ENCODE results near the gene AGO4.
A peak's percentile ranks its signal among the peaks of the same experiment; 100 is the strongest.
"Not testable (repeated sequence)": the region's sequence is repeated elsewhere in the genome, so short reads cannot be mapped to it uniquely, and the experiment has no call there.

AGO4 gene

DNA sequence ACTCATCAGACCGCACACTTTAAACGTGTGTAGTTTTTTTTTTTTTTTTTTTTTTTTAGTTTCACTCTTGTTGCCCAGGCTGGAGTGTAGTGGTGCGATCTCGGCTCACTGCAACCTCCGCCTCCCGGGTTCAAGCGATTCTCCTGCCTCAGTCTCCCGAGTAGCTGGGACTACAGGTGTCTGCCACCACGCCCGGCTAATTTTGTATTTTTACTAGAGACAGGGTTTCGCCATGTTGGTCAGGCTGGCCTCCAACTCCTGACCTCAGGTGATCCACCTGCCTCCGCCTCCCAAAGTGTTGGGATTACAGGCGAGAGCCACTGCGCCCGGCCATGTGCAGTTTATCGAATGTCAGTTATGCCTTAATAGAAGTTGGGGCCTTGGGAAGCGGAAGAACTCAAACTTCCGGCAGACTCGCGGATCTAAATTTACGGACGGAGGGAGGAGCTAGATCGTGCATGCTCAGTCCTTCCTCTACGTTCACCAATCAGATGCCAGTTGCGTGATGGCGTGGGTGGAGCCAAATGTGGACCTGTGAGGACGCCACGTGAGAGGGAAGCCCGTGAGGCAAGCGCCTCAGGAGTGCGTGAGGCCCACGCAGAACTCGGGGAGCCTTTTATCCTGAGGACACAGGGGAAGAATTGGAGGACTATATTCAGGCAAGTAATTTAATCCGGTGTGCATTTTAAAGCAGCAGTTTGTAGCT lies 61.6 kb downstream of the AGO4 start:
- not testable (repeated sequence) for DNase-seq

DNA sequence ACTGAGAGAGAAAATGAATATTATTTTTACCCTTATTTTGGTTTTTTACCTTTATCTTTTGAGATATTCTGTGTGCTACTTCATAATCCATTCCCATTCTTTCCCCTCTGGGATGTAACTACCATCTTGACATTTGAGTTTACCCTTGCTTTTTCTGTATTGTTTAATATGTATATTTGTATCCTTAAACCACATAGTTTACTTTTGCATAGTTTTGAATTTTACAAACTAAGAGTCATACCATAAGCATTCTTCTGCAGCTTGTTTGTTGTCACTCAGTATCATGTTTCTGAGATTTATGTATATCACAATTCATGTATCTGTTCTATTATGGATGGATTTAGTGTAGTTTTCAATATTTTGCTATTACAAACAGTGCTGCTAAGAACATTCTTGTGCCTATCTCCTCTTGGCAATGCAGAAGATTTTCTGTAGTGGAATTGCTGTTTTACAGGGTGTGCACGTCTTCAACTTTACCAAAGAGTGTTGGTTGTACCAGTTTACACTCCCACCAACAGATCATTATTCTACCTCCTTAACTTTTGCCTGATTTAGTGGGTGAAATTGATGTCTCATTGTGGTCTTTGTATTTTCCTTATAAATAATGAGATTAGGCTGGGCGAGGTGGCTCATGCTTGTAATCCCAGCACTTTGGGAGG lies 63.0 kb downstream of the AGO4 start:
- DNase-seq: no peak

DNA sequence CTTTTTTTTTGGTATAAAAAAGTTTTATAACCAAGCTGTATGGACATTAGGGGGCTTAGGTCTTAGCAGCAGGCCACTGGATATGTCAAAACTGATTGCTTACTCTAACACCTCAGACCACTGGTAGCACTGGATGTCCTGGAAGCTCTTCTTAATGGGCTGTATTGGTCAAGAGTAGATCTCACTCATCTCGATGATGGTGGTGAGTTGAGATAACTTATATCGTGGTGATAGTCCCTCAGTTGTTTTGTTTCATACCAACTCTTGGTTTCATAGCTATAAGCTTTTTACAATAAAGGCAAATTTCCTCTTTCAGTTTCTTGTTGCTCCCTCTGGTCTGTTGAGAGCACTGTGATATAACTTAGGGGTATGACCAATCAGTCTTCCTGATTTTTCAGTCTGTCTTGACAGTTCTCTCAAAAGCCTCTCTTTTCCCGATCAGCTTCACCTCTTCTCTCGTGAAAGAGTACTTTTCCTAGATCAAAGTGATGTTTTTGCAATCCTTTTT lies 65.5 kb downstream of the AGO4 start:
- no peak for DNase-seq

DNA sequence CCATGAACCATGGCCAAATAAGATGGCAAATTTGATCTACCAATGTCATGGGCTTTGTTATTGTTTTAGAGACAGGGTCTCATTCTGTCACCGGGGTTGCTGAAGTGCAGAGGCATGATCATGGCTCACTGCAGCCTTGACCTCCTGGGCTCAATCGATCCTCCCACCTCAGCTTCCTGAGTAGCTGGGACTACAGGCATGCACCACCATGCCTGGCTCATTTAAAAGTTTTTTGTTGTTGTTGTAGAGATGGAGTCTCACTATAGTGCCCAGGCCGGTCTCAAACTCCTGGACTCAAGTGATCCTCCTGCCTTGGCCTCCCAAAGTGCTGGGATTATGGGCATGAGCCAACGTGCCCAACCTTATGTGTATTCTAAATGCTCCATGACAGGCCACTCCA lies 66.3 kb downstream of the AGO4 start:
- not testable (repeated sequence) for DNase-seq

DNA sequence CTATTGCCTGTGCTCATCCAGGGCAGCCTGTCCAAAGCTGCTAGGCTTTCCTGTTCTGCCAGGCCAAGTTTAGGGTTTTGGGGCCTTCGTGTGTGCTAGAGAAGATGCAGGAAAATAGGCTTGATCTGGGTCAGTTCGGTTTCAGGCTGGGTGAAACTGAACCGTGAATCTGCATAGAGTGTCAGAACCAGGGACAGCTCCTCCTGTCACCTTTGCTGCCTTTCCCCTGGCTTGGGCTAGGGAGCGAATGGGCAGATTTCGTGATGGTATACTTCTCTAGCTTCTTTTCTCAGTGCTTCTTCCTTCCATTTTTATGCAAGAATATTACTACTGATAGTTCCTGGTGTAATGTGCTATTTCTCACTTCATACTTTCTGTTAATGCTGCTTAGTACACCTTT lies 69.2 kb downstream of the AGO4 start:
- DNase-seq: no peak

DNA sequence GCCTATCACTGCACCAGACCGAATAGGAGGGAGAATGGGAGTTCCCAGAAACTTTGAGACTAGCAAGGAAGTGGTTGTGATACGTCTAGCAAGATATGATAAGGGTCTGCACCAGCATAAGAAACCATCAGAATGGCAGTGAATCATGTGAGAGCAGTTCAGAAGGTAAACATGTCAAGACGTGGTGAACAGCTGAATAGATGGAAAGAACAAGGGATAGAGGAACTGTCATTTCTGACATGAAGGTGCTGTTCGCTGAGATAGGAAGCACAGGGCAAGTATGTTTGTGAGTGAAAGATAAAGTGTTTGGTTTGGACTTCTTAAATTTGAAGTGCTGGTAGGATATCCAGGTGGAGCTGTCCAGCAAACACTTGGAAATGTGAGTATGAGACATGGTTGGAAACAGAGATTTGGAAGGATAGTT lies 74.0 kb downstream of the AGO4 start:
- DNase-seq: no peak

DNA sequence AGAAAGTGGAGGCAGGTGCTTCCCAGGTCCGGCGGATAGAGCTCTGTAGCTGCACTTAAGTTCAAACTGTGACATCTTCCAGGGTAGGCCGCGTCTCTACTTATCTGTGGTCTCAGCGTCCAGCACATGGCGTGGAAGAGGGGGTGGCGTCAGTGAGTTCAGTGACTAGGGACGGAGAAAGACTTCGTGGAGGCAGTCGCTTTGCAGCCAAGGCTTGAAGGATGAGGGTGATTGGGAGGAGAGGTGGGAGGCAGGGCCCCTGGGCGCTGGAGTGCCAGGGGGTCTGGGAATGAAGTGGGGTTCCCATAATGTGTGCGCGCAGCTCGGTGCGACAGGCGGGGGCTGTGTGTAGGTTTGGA lies 74.7 kb downstream of the AGO4 start:
- no peak for DNase-seq

DNA sequence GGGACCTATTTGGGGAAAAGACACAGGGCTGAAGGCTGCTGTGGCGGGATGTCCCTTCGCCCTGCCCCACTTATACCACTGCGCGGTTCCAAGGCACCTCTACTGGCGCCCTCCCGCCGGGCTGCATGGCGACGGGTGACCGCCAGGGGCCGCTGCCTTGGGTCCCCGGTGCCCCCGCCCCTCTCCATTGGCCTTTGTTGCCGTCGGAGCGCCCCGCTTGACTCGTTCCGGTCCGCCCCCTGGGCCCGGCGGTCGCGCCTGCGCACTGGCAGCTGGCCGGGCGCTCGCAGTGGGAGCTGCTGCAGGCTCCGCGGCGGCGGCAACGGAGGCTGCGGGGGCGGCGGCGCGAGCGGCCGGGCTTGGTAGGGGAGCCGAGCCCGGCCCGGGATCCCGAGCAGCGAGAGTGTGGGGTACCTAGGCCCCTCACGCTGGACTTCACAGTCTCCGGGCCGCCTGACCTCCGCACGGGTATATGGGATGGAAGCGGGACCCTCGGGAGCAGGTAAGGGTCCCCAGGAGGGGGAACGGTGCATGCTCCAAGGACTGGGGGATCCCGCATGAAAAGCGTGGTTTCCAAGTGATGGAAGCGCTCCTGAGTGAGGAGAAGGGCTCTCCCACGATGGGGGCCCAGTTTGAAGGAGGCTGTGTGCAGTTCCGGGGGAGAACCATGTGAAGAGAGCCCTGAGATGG lies 75.3 kb downstream of the AGO4 start, which contains the start of gene AGO1:
AGO1 (plus strand) TSS at position 265 of the 690 bp plus-strand sequence; CDS start at position 478, 213 bp downstream.
- DNase-seq: peak; percentile 75 to 81

DNA sequence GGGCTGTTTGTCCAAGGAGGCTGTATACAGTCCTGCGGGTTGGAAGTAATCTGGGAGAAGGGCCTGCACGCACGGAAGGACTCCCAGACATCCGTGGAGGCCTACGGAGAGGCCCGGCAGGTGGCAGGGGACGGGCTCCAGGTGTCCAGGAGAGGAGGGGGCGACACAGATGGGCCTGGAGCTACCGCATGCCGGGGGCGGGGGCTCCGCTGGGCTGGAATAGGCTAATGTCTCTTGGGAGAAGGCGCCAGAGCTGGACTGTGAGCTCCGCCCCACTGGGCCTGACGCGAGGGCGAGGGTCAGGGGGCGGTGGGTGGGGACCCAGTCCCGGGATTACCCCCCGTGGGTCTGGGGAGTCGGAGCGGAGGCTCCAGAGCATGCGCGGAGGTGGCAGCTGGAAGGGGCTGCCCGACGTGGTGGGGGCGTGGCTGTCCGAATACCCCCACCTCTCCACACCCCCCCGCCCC lies 75.9 kb downstream of the AGO4 start:
- DNase-seq: peak in 1 of 2 experiments; percentile 14

DNA sequence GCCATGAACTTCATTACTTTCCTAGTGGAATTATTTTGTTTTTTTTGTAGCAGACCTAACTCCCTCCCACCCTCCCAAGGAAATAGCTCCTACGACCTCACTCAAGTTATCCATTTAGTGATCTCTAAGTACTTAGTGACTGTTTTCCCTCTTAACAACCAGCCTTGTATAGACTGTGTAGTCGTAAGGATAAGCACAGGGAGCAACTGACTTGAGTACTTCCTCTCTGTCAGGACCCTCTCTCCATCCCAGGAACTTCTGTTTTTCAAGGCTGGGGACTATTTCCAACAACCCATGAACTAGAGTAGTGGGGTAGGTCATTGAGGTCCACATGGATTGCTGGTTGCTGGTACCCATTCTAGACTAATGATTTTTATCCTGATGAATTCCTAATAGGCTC lies 77.1 kb downstream of the AGO4 start:
- DNase-seq: no peak

DNA sequence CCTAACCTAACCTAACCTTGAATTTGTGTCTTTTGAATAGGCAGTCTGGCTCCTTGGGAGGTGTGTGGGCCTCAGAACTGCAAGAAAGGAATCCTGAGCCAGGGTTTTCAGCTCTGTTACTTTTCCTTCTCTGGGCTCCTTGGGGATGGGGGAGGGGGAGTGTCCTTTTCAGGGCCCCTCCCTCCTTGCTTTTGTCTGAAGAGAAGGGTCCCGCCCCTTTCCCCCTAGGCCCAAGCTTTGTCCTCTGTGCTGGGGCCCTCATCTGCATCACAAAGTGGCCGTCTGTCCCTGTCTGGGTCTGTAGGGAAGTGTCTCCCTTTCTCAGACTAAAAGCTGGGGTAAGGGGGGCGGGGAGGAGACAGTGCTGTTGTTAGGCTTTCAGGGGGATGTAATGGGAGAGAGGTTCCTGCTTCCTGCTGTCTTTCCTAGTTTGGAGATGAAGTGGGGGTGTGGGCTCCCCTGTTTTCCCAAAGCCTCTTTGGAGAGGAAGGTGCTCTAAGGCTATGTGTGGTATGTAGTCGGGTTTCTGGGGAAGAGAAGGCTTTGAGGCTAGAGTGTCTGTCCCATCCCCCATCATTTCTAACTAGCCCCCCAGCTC lies 78.2 kb downstream of the AGO4 start:
- DNase-seq: no peak

DNA sequence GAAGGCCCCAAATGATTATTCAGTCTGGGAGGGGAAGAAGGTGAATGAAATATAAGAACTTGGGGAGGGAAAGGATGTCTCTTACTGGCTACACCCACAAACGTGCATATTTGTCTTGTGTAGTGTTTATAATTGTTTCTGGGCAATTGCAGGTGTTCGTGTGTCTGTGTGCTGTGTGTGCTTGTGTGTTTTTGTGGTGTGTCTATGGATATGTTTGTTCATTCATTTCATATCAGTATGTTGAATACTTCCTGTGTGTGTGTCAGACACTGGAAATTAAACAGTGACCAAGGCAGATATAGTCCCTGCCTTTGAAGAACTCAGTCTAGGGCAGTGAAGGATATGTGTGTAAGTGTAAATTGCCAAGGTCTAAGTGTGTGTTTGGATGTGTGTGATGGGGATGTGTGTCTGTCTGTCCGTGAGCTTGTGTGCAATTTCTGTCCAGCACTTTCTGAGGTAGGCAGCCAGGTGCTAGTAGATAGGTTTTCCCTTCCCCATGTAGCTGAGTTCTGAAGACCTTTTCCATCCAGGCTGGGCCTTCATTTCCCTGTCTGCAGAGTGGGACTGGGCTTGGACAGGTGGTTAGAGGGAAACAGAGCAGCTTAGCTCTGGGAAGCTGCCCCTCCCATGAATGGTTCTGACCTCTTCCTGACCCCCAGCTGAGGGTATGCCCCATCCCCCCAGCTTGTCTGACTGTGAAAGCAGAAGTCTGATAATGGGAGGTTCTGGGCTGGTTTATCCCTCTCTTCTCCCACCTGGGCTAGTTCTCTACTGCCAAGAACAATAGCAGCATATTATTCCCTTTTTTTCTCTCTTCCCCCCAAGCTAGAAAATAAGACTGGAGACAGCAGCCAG lies 79.0 kb downstream of the AGO4 start:
- DNase-seq: no peak

DNA sequence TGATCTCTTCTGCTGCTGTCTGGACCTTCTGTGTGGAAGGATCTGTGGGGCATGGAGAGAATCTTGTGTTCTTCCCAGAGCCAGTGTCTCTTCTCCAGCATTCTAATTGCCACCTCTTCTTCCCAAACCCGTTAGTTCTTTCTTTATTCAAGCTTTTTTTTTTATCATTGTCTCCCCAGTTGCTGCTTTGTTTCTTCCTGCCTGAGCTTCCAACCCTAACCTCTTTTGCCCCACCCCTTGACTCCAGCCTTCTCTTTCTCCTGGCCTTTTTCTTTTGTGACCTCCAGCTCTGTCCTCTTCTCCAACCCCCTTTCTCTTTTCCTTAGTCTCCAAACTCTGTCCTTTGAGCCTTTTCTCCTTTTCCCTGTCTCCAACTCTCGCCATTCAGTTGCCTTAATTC lies 79.7 kb downstream of the AGO4 start:
- no peak for DNase-seq

DNA sequence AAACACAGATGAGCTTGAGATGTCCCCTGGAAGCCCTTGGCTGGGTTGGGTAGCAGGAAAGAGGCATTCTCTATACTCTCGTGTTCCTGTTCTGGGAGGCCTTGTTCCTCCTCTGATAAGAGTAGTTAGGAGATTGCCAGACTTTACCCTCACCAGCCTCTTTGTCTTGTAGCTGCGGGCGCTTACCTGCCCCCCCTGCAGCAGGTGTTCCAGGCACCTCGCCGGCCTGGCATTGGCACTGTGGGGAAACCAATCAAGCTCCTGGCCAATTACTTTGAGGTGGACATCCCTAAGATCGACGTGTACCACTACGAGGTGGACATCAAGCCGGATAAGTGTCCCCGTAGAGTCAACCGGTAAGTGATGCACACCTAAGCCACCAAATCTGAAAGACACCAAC lies 80.4 kb downstream of the AGO4 start:
- no peak for DNase-seq

DNA sequence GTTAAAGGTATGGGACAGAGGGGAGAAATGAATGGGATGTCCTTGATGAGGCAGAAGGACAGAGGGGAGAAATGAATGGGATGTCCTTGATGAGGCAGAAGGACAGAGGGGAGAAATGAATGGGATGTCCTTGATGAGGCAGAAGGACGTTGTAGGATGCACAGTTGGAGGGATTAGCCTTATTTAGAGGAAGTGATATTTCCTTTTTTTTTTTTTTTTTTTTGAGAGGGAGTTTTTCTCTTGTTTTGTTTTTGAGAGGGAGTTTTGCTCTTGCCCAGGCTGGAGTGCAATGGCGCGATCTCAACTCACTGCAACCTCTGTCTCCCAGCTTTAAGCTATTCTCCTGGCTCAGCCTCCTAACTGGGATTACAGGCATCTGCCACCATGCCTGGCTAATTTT lies 81.2 kb downstream of the AGO4 start:
- not testable (repeated sequence) for DNase-seq

DNA sequence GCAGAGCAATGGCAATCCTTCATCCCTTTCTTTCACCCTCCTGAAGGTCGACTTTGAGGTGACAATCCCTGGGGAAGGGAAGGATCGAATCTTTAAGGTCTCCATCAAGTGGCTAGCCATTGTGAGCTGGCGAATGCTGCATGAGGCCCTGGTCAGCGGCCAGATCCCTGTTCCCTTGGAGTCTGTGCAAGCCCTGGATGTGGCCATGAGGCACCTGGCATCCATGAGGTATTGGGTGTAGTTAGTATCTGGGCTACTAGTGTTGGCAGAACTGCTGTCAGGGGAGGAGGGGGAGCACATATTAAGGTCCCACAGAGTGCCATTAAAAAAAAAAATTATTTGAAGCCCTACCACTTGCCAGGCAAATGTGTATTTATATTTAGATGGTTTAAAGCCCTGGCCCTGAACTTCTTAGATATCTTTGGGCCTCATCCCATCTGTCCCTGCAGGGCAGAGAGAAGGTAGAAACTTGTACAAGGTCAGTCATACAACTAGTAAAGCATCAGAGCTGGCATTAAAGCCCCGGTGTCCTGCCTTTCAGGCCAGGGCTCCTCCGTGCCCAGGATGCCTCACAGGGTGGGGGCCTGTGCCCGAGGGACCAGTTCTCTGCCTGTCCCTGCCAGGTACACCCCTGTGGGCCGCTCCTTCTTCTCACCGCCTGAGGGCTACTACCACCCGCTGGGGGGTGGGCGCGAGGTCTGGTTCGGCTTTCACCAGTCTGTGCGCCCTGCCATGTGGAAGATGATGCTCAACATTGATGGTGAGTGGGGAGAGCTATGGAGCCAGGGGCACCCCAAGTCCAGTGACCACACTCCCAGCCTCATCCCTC lies 85.4 kb downstream of the AGO4 start:
- DNase-seq: no peak

DNA sequence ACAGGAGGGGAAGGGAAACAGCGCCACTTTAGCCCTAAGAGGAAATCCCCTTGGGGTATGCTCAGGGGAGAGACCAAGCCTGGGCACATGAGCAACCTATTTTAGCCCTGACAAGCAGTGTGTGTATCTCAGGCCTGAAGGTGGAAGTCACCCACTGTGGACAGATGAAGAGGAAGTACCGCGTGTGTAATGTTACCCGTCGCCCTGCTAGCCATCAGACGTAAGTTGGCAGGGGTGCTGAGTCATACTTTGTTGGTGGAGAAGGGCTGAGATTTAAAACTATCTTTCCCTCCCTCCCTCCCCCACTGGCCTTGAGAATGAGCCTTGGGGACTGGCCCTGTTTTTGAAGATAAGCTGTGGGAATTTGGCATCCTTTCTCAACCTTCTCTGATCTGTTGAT lies 86.4 kb downstream of the AGO4 start:
- no peak for DNase-seq

DNA sequence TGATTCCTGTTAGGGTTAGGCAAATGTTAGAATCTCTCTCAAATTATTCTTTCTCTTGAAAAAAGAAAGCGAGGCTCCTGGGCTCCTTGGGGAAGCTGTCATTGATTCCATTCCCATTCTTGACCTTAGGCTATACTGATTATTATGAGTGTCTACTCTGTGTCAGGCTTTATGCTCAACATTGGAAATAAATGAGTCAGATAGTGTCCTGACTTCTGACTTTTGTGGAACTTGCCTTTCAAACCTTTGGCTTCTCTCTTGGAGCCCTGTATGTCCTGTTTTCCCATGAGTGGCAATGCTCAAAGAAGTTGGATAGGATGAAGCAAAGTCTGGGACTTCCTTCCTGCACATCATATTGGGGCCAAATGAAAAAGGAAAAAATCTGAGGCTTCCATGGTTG lies 86.8 kb downstream of the AGO4 start:
- DNase-seq: no peak

DNA sequence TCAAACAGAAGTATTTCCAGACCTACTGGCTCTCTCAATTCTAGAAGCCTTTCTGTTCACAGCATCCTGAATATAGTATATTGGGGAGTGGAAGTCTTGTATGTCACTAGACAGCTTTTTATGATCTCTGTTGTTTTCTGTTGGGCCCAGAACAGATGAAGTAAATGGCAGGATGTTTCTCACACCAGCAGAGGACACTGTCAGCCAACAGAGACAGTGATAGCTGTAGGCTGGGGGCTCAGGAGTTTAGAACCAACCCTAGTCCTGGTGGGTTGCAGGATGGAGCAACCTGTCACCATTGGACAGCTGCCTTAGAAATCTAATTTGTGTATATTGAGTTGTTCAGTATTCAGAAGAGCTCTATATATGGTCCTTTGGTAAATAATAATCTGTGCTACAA lies 92.1 kb downstream of the AGO4 start:
- DNase-seq: no peak

DNA sequence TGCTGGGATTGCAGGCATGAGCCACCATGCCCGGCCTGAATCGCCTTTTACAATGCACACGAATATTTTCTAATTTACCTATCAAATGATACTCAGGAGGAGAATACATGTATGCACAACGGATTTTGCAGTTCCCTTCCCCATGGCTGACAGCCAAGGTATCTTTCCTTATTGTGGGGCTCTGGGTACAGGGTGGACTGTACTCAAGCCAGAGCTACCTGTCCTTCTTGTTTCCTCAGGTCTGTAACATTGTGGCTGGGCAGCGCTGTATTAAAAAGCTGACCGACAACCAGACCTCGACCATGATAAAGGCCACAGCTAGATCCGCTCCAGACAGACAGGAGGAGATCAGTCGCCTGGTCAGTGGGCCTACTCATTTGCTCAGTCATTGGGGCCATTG lies 93.4 kb downstream of the AGO4 start:
- no peak for DNase-seq

DNA sequence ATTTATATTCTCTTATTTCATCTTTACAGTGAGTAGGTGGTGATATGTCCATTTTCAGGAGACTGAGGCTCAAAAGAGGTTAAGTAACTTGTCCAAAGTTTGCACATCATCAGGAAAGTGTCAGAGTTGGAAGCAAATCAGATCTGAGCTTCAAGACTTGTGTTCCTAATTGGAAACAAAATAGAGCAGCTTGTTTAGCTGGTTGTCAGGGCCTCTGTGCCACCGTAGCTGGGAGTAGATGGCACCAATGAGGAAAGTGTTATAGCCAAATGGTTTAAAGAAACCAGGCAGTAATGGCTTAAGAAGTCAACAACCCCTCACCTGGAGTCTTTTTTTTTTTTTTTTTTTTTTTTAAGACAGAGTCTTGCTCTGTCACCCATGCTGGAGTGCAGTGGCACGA lies 94.9 kb downstream of the AGO4 start:
- no peak for DNase-seq
